Uterus (tissue), 4 donors: ENCODE results near the gene PRR35. TPM values are rescaled to one million over a fixed set of nuclear protein-coding genes. Genes with fewer than 3 reads are reported as not detected.

Source experiments
- DNase-seq, 2 donors: peaks; one replicate each; pipeline ENCODE4 v3.0.0-alpha.2; 2019 to 2020
- H3K27ac ChIP-seq, 2 donors: fragments of 200-600 bp; sonication (generic); 1 replicate in 1 of 2; 2 replicates in 1 of 2; pipeline ENCODE4 v1.5.1; 2016 to 2018
- H3K27me3 ChIP-seq, 2 donors: fragments of 200-600 bp; sonication (generic); one replicate each; pipeline ENCODE4 v1.5.1; 2018 to 2019; ENCODE audit warnings: control low read depth in 1 of 2
- H3K36me3 ChIP-seq, 2 donors: fragments of 200-600 bp; sonication (generic); one replicate each; pipeline ENCODE4 v1.5.1; 2019; ENCODE audit warnings: control low read depth in 1 of 2
- H3K4me1 ChIP-seq, 2 donors: fragments of 200-600 bp; sonication (generic); one replicate each; pipeline ENCODE4 v1.5.1; 2018 to 2019; ENCODE audit warnings: control low read depth in 1 of 2
- H3K4me3 ChIP-seq, 2 donors: fragments of 200-600 bp; sonication (generic); 1 replicate in 1 of 2; 2 replicates in 1 of 2; pipeline ENCODE4 v1.5.1; 2018 to 2019; ENCODE audit warnings: mild to moderate bottlenecking in 1 of 2
- H3K9me3 ChIP-seq, 2 donors: fragments of 200-600 bp; sonication (generic); one replicate each; pipeline ENCODE4 v1.5.1; 2019; ENCODE audit warnings: control low read depth in 1 of 2
- POLR2A ChIP-seq, 2 donors: fragments of 450-650 bp; IDR thresholded peaks; one replicate each; pipeline ENCODE4 v1.6.1; 2016; ENCODE audit warnings: antibody characterized with exemption in 2 of 2, mild to moderate bottlenecking in 1 of 2, moderate library complexity in 1 of 2
- intact Hi-C: fragments of 100-400 bp; cut with DNase I; formaldehyde crosslinking; loops from one replicate; pipeline ENCODE4 v1.15.1; 2023; ENCODE audit warnings: low total_unique reads
- total RNA-seq, 4 donors: library from RNA; depleted of rRNA in 3 of 4; stranded (reverse); fragments of >200 nt in 3 of 4; gene quantifications; one replicate each; pipeline versions ENCODE4 v1.1.0 to v1.2.4, GENCODE V29; 2014 to 2023
- TF ChIP-seq, protein P1 (sequence below), 4 experiments: fragments of 200-600 bp in 2 of 4; fragments of 450-650 bp in 2 of 4; sonication (generic) in 2 of 4; IDR thresholded peaks; one replicate each; pipeline ENCODE4 v1.5.1; 2016 to 2019; ENCODE audit warnings: antibody characterized with exemption in 4 of 4, mild to moderate bottlenecking in 2 of 4, moderate library complexity in 1 of 4
- donor health status: DM: yes; HTN: yes; CAD: no.

Gene PRR35
- total RNA-seq, 4 donors from 2014 or later, result not detected

- TF ChIP-seq POLR2A (IDR thresholded peaks at IDR 0.05), result no peak
- TF ChIP-seq, protein P1, sequence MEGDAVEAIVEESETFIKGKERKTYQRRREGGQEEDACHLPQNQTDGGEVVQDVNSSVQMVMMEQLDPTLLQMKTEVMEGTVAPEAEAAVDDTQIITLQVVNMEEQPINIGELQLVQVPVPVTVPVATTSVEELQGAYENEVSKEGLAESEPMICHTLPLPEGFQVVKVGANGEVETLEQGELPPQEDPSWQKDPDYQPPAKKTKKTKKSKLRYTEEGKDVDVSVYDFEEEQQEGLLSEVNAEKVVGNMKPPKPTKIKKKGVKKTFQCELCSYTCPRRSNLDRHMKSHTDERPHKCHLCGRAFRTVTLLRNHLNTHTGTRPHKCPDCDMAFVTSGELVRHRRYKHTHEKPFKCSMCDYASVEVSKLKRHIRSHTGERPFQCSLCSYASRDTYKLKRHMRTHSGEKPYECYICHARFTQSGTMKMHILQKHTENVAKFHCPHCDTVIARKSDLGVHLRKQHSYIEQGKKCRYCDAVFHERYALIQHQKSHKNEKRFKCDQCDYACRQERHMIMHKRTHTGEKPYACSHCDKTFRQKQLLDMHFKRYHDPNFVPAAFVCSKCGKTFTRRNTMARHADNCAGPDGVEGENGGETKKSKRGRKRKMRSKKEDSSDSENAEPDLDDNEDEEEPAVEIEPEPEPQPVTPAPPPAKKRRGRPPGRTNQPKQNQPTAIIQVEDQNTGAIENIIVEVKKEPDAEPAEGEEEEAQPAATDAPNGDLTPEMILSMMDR (IDR thresholded peaks at IDR 0.05), result no peak
- Histone ChIP-seq H3K36me3 (no peaks in the 10 kb centered on the region), H3K27me3 (peaks cover 0 to 11% of the 10 kb centered on the region in 2 donors), H3K9me3 (no peaks in the 10 kb centered on the region), H3K4me1 (peaks cover 0 to 12% of the 10 kb centered on the region in 2 donors), H3K4me3 (no peak overlapping the region), H3K27ac (no peak overlapping the region)
- intact Hi-C loops, result no loop called here
- DNase-seq, result no peak
Observed at GRCh38 chr16:557463-558297, 2.5 kb upstream of the PRR35 start.

DNA sequence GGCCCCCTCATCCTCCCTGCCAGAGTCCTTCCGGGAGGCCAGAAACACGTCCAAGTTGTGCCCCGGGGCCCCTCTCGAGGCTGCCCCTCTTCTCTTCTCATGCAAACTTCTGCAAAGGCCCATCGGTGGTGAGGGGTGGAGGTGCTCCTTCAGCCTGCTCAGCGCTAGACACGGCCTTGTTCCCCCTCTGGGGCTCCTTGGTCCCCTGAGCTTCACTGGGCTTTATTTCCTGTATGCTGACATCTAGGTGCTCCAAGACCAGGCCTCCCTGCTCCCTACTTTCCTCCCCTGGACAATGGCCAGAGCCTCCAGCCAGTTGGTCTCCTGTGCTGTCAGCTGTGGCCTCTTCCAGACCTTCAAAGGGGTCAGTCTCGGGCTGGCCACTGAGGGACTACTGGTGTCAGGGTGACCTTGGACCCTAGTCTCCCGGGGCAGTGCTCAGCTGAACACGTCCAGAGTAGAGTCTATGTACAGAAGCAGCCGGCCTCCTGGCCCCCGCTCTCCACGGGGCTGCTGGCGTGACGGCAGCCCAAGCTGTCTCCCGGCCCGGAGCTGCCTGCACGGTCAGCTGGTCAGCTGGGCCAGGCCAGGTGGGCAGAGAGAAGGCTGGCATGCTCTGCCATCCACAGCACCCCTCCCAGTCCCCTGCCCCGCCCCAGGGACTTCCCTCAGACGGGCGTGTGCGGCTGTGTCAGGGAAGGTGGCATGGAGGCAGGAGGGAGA is 1.7 kb upstream of the PRR35 start:
- DNase-seq, result no peak
- Histone ChIP-seq H3K27ac (no peak overlapping the region), H3K4me3 (no peak overlapping the region), H3K36me3 (no peaks in the 10 kb centered on the region), H3K27me3 (peaks cover 0 to 11% of the 10 kb centered on the region in 2 donors), H3K4me1 (peaks cover 0 to 12% of the 10 kb centered on the region in 2 donors), H3K9me3 (no peaks in the 10 kb centered on the region)
- TF ChIP-seq, protein P1 (IDR thresholded peaks at IDR 0.05), result no peak
- TF ChIP-seq POLR2A (IDR thresholded peaks at IDR 0.05), result no peak
- intact Hi-C loops, result no loop called here

DNA sequence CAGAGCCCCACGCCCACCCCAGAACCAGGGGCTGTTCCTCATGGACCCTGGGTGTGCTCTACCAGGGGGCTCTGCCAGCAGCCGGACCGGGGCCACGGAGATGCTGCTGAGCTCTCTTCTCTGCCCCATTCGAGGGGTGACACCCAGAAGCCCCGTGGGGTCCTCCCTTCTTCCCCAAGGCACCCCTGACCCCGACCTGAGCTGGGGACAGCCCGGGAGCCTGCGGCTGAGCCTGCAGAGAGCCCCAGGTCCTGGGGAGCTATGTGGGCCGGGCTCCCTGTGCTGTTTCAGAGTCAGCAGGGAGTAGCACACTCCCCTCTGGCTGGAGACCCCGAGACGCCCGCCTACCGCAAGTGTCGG is 1.2 kb upstream of the PRR35 start:
- Histone ChIP-seq H3K36me3 (no peaks in the 10 kb centered on the region), H3K9me3 (no peaks in the 10 kb centered on the region), H3K4me3 (no peak overlapping the region), H3K4me1 (peaks cover 0 to 12% of the 10 kb centered on the region in 2 donors), H3K27ac (no peak overlapping the region), H3K27me3 (peaks cover 0 to 11% of the 10 kb centered on the region in 2 donors)
- DNase-seq, result no peak
- intact Hi-C loops, result no loop called here
- TF ChIP-seq, protein P1 (IDR thresholded peaks at IDR 0.05), result no peak
- no peak for TF ChIP-seq POLR2A (IDR thresholded peaks at IDR 0.05)

DNA sequence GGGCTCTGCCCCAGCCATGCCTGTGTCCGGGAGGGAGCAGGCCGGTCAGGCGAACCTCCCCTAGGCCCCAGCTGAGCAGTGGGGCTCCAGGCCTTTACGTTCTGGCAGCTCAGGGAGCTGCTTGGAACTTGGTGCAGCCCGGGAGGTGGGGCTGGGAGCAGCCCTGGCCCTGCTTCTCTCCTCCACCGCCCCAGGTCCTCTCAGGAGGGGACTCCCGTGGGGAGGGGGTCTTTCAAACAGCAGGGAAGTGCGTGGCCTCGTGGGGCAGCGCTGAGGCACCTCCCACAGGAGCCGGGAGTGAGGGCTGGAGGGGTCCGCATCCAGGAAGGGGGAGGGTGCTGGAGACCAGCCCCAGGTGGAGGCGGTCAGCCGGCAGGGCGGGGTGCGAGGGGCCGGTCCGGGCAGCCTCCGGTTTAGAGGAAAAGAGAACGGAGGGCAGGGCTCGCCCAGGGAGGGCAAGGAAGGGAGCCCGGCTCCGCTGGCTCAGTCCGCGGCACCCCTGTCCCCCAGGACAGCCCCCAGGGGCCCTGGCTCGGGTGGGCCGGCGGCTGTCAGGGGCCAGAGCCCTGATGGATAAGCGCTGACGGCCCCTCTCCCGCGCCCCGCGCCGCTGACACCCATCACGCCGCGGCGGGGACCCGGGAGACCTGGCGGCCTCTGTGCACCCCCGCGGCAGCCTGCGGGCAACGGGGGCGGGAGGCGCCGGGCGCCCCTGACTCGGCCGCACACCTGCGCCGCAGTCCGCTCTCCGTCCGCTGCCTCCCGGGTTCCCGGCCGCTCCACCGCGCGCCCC is 587 bp upstream of the PRR35 start:
- intact Hi-C loops, result no loop called here
- H3K4me3 ChIP-seq, result no peak overlapping the region
- no peaks in the 10 kb centered on the region for H3K36me3 ChIP-seq
- no peaks in the 10 kb centered on the region for H3K9me3 ChIP-seq
- H3K27me3 ChIP-seq, result peaks cover 0 to 11% of the 10 kb centered on the region in 2 donors
- no peak overlapping the region for H3K27ac ChIP-seq
- H3K4me1 ChIP-seq, result peaks cover 0 to 12% of the 10 kb centered on the region in 2 donors
- no peak for TF ChIP-seq POLR2A (IDR thresholded peaks at IDR 0.05)
- TF ChIP-seq, protein P1 (IDR thresholded peaks at IDR 0.05), result no peak
- no peak for DNase-seq
